Panc1 (cell line): Measurements from ENCODE around the gene EP400.

ENCODE experiments used
- POLR2AphosphoS5 ChIP-seq: IDR thresholded peaks from 2 replicates; pipeline ENCODE4 v1.6.1; 2012; ENCODE audit warnings: mild to moderate bottlenecking, low read depth, low read length, moderate library complexity
- SIN3A ChIP-seq: IDR thresholded peaks from 2 replicates; pipeline ENCODE4 v1.6.1; 2012; ENCODE audit warnings: low read depth, mild to moderate bottlenecking, low read length, moderate library complexity, borderline replicate concordance; ENCODE audit not compliant: insufficient read depth
- TCF7L2 ChIP-seq: IDR thresholded peaks from 2 replicates; pipeline ENCODE4 v1.6.1; 2011; ENCODE audit warnings: mild to moderate bottlenecking, low read depth, low read length, inconsistent platforms
- TF ChIP-seq, protein P1 (sequence below): fragments of 450-650 bp; IDR thresholded peaks from 2 replicates; pipeline ENCODE4 v1.5.1; 2017; ENCODE audit warnings: mild to moderate bottlenecking
- TF ChIP-seq, protein P2 (sequence below), 2 experiments: IDR thresholded peaks; 2 replicates each; pipeline ENCODE4 v1.6.1; 2011 to 2012; ENCODE audit warnings: low read depth in 2 of 2, control low read depth in 1 of 2, low read length in 1 of 2, mild to moderate bottlenecking in 1 of 2, moderate library complexity in 1 of 2; ENCODE audit not compliant: insufficient read depth in 1 of 2

DNA sequence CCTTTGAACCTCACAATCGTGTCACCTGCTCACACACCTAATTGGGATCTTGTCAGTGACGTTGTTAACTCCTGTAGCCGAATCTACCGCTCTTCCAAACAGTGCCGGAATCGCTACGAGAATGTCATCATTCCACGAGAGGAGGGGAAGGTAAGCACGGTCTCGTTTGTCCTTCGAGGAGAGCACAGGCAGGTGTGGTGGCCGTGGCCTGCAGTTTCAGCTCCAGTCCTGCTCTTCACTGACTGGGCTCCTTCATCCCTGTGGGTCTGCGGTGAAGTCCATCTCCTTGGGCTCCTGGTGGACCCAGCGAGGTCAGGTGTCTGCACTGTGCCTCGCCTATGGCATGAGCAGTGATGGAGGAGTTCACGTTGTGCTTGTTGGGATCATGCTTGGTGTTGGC lies 96.0 kb downstream of the EP400 start:
- TF ChIP-seq, protein P1, sequence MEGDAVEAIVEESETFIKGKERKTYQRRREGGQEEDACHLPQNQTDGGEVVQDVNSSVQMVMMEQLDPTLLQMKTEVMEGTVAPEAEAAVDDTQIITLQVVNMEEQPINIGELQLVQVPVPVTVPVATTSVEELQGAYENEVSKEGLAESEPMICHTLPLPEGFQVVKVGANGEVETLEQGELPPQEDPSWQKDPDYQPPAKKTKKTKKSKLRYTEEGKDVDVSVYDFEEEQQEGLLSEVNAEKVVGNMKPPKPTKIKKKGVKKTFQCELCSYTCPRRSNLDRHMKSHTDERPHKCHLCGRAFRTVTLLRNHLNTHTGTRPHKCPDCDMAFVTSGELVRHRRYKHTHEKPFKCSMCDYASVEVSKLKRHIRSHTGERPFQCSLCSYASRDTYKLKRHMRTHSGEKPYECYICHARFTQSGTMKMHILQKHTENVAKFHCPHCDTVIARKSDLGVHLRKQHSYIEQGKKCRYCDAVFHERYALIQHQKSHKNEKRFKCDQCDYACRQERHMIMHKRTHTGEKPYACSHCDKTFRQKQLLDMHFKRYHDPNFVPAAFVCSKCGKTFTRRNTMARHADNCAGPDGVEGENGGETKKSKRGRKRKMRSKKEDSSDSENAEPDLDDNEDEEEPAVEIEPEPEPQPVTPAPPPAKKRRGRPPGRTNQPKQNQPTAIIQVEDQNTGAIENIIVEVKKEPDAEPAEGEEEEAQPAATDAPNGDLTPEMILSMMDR, result no peak
- TF ChIP-seq POLR2AphosphoS5 (no peak), TCF7L2 (no peak), SIN3A (no peak)
- TF ChIP-seq, protein P2, sequence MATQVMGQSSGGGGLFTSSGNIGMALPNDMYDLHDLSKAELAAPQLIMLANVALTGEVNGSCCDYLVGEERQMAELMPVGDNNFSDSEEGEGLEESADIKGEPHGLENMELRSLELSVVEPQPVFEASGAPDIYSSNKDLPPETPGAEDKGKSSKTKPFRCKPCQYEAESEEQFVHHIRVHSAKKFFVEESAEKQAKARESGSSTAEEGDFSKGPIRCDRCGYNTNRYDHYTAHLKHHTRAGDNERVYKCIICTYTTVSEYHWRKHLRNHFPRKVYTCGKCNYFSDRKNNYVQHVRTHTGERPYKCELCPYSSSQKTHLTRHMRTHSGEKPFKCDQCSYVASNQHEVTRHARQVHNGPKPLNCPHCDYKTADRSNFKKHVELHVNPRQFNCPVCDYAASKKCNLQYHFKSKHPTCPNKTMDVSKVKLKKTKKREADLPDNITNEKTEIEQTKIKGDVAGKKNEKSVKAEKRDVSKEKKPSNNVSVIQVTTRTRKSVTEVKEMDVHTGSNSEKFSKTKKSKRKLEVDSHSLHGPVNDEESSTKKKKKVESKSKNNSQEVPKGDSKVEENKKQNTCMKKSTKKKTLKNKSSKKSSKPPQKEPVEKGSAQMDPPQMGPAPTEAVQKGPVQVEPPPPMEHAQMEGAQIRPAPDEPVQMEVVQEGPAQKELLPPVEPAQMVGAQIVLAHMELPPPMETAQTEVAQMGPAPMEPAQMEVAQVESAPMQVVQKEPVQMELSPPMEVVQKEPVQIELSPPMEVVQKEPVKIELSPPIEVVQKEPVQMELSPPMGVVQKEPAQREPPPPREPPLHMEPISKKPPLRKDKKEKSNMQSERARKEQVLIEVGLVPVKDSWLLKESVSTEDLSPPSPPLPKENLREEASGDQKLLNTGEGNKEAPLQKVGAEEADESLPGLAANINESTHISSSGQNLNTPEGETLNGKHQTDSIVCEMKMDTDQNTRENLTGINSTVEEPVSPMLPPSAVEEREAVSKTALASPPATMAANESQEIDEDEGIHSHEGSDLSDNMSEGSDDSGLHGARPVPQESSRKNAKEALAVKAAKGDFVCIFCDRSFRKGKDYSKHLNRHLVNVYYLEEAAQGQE (IDR thresholded peaks at IDR 0.05; ENCODE audit: insufficient read depth in 1 of 2, low read depth in 2 of 2, low read length in 1 of 2), result no peak
